GOT3 (cell line): Measurements from ENCODE around the gene LGI2.
"Not testable (repeated sequence)": the region's sequence is repeated elsewhere in the genome, so short reads cannot be mapped to it uniquely, and the experiment has no call there.

Source experiments
- DNase-seq: peaks from one replicate; lab custom pipeline; 2025; ENCODE audit warnings: mixed read lengths; lab: John Stamatoyannopoulos, UW

Gene LGI2

DNA sequence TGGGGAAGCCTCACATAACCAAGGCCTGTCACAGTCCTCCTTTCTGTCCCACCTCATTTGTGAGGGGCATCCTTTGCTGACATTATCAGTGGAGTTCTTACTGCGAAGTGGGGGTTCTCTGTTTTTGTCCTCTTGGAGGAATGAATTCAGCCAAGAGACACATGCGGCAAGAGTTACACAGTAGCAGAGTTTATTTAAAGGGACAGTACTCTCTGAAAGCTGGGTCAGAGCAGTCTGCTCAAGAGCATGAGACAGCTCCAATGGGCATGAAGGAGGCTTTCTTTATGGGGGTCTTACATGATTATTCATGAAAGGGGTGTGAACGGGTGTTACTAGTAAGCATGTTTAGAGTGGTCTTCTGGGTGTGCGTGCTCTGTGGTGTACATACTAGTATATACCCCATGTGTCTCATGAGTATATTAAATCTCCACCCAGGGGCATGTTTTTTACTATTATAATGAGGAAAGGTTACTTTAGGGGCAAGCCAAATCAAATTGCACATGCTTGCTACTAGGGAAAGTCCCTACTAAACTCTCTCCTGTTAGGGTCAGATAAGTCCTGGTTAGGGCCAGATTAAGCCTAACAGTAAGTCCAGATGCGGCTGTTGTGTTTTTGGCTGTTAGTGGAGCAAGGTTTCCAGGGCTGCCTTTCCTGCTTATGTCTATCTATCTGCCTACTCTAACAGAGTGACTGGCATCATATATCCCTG, 19.8 kb upstream of the LGI2 start:
- DNase-seq, result no peak

DNA sequence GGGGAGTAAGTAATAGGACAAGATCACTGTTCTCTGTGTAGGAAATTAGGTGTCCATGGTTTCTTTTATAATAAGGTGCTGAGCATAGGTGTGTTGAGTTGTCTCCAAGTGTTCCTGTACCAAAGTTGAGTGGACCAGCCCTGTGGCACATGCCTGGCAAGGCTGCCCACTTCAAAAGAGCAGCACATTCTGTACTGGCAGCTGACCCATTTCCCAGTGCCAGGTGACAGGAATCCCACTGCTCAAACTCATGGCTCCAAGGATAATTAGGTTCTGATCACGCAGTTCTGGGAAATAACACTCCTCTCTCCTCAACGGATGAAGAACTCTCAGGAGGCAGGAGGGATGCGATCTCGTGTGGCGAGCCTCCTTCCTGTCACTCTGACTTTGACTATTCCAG, 12.8 kb upstream of the LGI2 start:
- no peak for DNase-seq

DNA sequence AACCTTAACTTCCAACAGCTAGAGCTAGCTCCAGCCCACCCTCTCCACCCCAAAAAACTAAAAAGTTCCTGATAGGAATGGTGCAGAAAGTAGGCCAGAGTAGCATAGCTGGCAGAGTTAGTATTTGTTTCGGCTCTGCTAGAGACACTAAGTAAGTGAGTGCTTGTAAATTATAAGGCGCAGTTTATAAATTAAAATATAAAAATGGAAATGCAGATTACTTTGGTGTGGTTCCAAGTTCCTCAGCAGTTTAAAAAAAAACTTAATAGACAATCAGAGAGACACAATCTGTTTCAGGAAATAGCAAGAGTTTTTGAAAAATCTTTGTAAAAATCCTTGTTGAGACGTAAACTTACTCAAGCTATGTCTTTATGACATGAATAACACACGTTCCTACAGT, 2.8 kb upstream of the LGI2 start:
- no peak for DNase-seq

DNA sequence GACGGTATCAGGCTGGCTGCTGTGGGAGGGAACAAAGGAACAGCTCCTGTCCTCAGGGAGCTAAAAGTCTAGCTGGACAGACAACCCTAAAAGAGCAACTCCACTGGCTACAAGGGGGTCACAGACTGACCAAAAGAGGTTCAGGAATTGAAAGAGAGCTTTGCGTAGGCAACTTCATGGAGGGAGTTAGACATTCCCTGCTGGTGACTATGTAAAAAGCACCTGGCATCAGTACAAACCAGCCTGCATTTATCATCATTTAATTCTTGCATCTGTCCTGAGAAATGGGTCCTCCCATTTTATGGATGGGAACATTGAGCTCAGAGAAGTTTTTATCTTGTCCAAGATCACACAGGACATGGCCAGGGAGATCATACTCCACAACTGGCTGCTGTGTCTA, 1.4 kb upstream of the LGI2 start:
- no peak for DNase-seq

DNA sequence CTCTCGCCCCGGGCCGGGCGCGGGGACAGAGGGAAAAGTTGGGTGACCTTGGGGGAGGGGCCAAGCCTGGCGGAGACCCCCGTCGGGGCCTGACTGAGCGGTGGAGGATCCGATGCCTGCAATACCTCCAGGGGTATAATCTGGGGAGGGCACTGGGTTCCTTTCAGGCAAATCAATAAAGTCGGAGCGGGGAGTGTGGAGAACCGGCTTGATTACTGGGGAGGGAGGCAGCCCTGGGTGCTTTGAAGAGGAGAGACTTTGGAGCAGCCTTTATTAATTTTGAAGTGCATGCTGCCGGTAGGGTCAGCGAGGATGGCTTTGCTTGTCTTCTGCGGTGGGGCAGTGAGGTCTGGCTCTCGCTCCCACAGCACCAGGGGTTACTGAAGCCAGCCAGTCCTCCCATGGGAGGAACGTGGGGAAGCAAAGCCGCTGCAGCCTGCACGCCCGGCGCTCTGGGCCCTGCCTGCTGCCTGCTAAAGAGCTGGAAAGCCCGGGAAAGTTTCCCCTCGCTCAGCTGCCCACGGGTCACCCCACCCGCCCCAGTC, 403 bp upstream of the LGI2 start:
- no peak for DNase-seq

DNA sequence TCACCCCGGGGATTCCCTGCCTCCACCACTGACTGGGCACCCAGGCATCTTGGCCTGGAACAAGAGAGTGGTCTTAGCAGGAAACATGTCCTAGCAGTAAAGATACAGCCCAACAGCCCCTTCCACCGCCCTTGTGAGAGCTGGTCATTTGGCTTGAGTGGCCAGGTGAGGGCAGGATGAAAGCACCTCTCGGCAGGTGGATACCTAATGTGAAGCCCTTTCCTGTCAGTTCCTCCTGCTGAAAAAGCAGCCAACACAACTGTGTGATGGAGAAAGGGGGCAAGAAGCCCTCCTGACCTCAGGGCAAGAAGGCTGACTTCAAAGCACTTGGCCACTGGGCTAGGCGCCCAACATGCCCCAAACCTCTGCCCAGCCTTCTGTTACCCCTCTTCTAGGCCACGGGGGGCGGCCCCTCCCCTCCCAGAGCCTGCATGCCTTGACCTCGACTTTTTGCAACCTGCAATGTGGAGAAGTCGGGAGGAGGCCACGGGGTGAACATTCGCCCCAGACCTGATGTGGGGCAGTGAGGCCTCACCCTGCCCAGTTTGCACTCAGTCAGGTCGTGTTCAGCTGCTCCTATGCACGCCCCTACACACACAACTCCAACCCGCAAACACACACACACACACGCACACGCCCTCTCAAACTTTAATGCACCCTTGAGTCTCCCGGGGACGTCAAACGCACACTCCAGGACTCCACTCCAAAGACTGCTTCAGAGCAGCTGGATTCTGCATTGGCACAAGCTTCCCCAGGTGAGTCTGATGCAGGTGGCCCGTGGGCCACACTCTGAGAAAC, 1.1 kb downstream of the LGI2 start:
- no peak for DNase-seq

DNA sequence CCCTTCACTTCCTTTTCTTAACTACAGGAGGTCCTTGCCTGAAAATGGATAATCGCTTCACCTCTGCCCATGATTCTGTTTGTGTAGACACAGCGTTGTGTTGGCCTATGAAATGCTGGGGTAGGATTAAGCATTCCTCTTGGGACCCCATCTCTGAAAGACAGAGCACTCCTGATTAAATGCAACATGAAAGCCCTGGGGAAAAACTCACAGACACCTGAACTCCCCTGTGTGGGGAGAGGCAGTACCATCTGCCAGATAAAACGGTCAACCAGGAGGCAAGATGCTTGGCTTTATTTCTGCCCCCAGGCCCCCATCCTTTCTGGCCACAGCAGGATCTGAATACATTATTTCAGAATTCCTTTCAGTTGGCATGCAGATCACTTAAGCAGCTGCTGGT, 1.9 kb downstream of the LGI2 start:
- DNase-seq, result no peak

DNA sequence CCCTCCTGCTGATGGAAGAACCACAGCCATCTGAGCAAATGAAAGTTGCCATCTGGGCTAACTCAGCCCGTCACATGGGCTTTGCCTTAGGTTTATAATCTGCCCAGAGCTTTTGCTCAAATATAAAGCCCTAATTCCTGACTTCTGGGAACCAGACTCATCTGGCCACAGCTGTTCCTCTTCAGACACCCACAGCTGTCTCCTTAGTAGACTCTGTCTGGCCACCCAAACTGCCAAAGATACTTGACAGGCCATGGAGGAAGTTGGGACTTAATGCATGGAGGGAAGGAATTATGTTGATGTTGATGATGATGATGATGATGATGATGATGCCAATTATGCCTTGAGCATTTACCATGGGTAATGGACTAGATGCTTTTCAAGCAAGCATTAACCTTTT, 8.0 kb downstream of the LGI2 start:
- no peak for DNase-seq

DNA sequence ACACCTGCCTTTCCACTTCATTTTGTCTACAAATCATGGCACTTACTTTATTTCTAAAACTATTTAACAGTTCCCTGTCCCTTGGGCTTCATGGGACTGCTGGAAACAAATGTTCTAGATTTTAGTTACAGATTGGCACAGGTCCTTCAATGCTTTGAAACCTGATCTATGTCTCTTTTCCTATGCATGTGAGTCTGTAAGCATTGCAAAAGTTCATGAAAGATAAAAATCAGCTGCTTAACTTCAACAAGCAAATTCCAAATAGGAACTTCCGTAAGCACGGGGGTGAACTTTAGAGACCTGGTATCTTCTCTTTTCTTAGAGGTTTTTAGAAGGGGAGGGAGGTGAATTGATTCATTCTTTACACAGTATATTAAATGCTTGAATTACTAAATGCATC, 9.5 kb downstream of the LGI2 start:
- DNase-seq, result no peak

DNA sequence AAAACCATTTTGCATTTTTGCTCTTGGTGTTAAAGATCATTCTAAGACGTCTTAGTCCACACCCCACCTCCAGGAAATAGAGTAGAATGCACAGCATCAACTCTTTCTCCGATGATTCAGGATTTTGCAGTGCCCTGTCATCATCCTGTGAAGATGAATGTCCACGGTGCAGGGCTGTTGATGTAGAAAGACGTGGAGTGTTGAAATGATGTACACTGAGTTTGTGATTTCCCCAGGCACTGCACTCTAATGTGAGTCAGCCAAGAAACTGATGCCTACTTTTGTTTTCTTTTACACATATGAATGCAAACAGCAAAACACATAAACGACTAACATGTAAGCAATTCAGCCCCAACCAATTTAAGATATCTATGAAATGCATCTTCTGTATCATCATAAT, 10.5 kb downstream of the LGI2 start:
- DNase-seq, result no peak

DNA sequence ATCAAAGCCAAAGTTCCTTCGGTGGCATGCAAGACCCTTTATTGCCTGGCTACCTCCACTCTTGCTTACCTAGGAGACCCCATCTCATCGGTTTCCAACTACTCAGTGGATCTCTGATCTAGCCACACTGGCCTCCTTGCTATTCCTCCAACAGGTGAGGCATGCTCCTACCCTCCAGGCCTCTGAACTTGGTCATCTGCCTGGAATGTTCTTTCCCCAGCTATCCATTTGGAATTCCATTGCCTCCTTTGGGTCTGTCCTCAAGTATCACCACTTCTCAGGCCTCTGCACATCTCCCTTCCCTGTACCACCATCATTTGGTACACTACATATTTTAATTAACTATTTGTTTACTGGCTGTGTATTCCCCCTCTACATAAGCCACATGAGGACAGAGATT, 11.2 kb downstream of the LGI2 start:
- no peak for DNase-seq

DNA sequence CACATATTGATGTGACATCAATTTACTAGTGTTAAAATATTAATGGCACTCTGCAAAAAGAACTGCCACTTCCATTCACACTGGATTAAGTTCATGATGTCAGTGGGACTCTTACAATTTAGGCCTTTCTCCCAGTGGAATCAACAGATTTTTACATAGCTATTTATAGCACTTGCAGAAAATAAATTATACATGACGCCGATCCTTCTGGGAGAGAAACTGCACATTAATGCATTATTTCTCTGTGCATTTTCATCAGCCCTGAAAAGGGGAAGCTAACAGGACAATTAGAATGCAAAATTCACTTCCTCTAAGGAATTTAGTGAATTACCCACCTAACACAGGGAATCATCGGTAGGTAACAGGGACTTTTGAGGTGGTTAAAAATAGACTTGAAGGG, 15.7 kb downstream of the LGI2 start:
- no peak for DNase-seq

DNA sequence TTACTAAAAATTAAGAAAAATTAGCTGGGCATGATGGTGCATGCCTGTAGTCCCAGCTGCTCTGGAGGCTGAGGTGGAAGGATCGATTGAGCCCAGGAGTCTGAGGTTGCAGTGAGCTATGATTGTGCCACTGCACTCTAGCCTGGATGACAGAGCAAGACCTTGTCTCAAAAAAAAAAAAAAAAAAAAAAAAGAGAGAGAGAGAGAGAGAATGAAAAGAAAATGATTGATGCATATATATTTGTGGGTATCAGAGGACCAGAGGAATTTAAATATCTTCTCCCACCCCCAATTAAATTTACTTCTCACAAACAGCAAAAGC, 16.1 kb downstream of the LGI2 start:
- DNase-seq, result not testable (repeated sequence)

DNA sequence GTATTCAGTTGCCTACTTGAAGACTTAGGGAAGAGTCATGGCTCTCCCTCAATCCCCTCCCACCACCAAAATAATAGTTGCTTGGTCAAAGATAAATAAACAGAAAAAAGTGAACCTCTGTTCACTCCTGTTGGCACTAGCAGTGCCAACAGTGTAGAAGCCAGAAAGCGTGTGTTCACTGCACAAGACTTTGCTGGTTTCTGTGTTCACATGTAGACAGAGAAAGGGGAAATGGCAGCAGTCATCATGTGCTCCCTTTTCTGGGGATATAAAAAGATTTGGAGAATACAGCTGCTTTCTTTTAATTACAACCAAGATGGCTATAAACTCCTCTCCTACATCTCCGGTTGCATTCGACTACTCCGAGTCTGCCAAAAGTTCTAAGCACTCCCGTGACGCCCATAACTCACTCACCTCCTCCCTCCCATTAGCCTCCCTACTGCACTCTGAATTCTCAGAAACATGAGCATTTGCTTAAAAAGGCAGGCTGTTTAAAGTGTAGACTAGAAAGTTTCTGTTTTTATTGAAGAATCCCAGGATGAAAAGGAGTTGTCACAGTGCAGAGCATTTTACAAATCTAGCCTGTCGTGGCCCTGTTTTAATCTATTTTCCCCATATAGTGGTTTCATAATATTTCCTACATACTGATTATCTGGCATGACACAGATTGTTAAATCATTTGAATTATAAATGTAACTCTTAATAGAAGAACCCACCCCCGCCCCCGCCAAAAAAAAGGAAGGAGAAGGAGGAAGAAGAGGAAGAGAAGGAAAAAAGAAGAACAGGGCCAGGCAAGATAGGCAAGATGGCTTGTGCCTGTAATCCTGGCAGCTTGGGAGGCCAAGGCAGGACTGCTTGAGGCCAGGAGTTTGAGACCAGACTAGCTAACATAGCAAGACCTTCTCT, 16.7 kb downstream of the LGI2 start:
- DNase-seq, result no peak

DNA sequence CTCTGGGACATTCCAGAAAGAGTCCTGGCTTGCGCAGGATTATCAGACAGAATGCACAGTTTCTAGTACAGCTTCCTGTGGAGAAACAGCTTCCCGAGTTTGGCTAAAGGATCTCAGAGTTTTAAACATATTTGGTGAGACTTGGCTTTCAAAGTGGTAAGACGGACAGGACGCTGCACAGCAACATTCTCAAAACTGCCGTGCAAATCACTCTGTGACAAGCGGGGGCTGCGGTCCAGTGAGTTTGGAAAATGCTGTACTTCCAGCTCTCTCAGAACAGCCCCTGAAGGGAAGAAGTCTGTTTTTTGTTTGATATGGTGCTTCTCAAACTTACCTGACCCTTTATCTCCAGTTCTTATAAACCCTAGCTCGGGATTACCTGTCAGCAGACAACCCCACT, 18.1 kb downstream of the LGI2 start:
- no peak for DNase-seq

DNA sequence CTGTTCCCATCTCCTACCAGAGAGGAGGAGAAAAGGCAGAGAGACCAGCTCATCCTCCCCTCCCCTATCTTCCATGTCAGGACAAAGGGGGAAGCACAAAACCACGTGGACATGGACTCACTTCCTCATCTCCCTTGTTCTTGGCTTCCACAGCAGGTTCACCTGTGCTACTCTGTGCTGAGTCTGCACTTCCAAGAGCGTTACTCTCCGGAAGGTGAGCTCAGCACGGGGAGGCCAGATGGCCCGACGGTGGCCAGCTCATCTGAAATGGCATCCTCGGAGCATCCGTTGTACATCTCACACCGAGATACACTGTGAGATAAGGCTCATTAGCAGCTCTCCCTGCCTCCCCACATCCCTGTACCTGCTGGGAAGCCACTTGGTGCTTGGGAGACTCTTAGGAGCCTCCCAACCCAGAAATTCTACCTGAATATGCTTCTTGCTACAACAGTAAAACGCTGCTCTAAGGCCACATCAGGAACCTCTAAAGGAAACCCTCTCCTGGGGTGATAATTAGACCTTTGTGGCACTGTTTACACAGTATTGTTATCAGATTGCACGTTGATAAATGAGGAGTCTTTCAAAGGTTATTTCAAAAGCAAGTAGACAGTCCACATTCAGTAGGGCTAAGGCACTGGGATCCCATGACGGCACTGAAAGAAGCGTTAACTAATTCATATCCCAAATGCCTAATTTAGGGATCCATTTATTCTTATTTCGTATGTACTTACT, 19.4 kb downstream of the LGI2 start:
- DNase-seq, result no peak

DNA sequence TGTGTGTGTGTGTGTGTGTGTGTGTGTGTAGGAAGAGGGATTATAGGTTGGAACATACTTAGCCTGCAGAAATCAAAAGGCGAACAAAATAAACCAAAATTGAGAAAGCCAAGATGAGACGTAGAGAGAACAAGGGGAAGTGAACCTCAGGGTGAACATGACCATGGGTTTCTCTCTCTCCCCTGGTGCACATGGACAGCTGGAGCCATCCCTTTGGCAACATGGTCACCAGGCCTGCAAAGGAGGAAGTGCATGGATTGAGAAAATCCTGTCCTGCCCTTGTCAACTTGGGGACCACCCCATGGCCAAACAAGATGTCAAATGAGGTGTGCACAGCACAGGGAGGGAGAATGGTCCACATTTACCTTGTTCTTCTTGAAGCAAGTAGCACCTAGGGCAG, 23.1 kb downstream of the LGI2 start:
- DNase-seq, result no peak

DNA sequence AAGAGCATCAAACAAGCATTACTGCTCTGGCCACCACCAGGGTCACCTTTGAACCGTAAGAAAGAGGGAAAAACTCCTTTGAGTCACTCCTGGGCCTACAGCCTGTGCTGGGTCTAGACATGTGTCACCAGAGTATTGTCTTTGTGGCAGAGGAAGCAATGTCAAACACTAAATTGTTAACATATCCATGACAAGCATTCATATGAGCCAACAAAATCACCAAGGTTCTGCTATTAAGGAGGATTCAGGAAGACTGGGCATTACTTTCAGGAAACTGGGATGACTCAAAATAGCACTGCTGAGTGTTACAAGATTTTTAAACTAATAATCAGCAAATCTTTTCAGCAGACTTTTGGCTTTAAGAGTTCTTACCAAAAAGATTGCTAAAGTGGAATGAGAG, 28.1 kb downstream of the LGI2 start:
- no peak for DNase-seq

DNA sequence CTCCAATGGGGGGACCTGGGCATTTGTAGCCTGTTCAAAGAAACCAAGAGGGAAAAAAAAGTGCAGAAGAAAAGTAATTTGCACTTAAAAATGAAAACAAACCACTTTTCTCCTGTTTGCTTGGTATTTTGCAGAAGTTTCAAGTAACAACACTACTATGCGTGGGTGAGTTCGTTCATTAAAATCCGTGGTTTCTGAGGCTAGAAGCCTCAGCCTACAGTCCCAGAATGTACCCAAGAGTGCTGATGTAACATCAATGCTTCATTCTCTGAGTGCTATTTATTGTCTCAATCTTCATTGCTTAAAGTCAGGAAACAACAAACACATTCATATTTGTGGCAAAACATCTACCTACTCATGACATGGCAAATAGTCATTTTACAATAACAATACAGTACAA, 29.2 kb downstream of the LGI2 start:
- DNase-seq, result no peak

DNA sequence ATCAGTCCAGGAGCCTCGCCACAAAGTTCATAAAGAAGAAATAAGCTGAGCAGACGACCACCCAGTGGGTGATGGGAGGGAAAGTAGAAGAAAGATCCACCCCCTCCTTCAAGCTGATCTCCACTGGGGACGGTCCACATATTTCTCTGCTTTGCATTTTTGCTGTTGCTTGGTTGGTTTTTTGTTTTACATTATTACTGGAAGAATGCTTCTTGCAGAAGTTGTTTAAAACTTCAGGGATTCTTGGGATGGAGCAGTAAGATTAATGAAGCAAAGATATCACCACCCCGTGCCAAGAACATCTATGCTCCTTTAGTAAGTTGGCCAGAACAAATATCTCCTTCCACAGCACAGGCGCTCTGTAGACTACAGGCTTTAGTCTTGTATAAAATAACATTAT, 30.1 kb downstream of the LGI2 start:
- DNase-seq, result no peak

DNA sequence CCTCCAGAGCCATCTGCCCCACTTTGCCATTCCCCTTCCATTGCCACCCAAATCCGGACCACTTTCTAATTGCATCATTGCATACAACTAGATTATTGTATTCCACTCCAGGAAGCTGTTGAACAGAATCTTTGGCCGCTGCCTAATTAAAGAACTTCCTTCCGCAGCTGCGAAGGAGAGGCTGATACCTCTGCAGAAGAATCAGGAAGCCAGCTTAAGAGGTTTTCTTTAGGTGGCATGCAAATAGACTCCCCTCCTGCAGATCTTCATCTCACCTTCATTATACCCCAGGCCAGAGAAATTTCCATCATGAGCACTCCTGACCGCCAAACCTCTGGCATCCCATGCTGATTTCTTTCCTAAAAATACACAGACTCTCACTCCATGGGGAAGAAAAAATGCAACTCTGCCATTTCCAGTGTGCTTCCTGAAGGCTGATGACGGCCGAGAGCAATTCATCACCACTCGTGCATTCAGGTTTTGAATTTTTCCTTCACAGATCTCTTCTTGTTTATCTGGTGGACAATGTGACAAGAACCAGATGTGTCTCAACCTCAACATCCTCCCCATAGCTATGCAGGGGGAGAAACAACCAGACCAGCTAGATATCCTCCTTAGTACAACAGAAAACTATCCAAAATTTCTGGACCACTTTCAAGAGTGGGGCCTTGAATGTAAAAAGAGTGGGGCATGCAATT, 31.2 kb downstream of the LGI2 start:
- no peak for DNase-seq
